NCI-H1105 treated with DMSO at 0.1 percent for 48 hours (cell line): ENCODE data around the gene VWF.

Experiments used
- DNase-seq: peaks from one replicate; lab custom pipeline; 2025; lab: John Stamatoyannopoulos, UW

The VWF gene

DNA sequence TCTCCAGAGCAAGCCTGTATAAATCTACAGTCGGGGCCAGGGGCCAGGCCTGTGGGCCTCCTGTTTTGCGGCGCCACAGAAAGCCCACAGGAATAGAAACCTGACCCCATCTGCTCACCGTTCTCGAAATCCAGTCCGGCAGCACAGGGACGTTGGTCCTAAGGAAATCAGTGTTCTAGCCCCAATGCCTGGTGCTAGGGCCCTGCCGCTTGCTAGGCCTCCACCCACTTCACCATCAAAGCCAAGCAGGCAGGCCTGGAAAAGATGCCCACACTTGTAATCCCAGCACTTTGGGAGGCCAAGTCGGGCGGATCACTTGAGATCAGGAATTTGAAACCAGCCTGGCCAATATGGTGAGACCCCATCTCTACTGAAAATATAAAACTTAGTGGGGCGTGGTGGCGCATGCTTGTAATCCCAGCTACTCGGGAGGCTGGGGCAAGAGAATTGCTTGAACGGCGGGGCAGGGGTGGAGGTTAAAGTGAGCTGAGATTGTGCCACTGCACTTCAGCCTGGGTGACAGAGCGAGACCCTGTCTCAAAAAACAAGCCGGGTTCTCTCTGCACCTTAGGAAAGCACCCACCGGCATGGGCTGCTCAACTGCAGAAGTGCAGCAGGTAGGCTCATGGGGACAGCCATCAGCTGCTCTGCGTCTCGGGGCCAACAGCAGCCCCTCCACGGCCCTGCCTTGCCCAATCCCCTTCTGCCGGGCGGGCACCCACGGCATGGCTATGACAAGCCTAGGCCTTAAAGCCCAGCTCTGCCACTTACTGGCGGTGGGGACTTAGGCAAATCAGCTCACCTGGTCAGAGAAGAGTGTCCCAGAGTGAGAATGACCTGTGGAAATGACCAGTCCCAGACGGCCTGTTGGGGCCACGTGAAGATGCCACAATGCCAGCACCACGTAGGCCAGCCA, 47.4 kb downstream of the VWF start:
- no peak for DNase-seq

DNA sequence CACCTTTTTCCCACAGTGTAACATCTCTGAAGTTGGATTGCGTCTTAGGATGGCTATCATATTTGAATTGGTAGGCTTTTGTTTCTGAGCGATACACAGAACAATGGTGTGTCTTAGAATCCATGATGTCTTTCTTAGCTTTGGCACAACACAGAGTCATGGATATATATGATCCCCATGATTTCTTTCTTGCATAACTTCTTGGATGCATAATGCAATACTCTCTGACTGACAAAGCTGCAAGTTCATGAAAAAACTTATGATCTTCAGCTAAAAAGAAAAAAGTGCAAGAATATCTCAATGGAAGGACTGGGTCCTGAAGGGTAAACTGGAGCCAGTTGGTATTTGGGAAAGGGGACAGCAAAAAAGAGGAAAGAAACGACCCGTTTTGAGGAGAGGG, 48.1 kb downstream of the VWF start:
- no peak for DNase-seq

DNA sequence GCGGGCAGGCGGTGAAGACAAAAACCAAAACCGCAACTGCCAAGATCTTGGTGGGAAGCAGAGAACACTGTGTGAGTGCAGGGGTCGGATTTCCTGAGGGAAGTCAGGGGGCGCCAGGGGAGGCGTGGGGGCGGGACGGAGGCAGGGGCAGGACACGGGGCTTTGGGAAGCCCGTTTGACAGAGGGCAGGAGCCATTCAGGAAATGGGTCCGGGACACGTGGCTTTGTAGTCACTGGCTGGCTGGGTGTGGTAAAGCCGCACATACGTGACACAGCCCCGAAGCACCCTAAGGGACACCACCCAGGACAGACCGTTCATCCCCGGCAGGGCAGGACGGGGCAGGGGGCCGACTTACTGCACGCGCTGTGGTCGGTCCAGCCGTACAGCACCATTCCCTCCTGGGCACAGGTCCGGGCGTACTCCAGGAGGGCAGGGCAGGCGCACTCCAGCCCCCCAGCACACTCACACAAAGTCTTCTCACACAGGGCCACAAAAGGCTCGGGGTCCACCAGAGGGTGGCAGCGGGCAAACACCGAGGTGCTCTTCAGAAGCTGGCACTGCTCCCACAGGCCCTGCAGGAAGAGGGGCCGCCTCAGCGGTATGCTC, 49.4 kb downstream of the VWF start:
- DNase-seq = no peak

DNA sequence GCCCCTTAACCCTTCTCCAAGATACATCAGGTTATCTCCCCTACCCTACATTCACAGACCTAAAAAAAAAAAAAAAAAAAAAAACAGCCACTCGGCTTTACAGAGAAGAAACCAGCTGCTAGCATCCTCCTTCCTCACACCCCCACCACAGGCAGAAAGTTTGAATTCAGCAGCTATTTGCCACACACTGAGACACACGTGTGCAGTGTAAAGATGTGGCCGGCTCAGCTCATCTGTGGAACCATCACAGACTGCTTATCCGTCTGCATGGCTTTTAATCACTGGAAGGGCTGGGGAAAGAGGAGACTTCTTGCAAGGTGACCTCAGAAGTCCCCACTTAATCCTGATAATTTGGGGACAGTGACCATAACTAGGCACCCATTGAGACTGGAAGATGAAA, 50.0 kb downstream of the VWF start:
- DNase-seq = no peak

DNA sequence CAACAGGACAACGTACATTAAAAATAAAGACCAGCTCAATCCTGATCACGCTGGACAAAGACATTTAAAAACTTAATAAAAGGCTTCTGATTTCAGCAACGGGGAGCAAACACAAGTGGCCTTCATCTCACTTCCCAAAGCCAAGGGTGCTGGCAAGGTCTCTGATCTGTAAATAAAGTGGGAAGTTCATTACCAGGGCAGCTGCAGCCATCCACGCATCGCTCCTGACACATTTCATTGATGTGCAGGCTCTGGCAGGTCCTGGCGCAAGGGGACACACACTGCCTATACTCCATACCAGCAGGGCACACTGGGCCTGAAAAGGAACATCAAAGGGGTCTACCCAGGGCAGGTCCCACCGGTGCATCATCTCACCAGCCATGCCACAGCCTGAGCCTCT, 51.0 kb downstream of the VWF start:
- no peak for DNase-seq

DNA sequence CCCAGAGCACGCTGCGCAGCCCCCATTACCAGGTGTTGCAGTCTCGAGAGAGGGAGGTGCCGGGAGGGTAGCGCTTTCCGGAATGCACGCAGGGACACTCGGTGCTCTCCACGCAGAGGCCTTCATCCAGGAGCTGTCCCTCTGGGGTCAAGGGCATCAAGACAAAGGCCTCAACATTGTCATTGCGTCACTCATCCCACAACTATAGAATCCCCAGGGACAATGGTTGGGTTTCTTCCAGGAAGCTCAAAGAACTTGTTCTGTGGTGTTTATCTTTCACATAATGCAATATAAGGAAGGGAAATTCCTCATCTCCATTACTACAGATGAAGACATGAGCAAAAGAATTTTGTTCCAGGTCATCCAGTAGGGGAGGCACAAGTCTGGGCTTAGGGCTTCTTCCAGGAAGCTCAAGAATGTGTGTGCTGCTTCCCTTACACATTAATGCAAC, 52.1 kb downstream of the VWF start:
- no peak for DNase-seq

DNA sequence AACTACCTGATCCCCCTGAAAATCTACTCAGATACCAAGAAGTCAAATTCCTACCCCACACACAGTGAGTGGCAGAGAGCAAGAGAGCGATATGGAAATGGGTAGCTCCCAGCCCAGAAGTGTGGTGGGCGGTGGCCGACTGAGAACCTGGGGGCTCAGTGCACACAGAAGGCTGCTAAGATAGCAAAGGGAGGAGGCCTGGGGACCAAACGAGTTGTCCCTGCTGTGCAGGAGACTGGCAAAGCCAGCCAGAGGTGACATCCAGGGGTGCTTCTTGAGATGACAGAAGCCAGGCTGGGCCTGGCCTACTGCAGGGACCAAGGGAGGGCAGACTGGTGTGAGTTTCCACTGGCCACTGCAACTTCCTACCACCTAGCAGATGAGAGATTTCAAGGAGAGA, 52.9 kb downstream of the VWF start:
- DNase-seq = no peak

DNA sequence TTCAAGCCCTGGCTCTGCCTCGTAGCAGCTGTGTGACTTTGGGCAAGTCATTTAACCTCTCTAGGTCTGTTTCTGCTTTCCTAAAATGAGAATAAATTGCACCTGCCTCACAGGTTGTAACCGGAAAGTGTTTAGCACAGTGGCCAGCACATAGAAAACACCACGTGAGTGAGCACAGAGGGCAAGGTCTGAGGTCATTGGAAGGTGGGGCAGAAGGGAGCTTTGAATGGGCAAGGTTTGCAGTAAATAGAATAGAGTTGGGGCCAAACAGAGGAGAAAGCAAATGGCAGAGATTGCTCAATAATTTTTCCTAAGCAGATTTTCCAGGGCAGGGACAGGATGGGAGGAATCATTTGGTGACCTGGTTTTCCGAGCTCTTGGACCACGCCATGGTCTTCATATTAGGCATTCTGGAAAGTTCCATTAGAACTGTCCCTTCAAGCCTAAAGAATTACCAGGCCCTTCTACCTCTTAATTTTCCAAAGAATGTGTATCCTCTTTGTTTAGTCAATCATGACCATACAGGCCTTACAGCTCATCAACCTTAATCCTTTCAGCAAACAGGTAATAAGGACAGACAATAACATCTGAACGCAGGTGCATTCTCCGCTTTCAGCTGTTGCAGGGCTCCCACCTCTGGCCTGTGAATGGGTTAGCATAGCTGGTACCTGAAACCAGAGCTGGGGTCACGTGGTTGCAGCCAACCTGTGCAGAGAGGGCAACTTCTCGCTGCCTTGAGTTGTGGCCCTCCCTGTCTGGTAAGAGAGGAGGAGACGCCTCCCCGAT, 53.8 kb downstream of the VWF start:
- DNase-seq = no peak

DNA sequence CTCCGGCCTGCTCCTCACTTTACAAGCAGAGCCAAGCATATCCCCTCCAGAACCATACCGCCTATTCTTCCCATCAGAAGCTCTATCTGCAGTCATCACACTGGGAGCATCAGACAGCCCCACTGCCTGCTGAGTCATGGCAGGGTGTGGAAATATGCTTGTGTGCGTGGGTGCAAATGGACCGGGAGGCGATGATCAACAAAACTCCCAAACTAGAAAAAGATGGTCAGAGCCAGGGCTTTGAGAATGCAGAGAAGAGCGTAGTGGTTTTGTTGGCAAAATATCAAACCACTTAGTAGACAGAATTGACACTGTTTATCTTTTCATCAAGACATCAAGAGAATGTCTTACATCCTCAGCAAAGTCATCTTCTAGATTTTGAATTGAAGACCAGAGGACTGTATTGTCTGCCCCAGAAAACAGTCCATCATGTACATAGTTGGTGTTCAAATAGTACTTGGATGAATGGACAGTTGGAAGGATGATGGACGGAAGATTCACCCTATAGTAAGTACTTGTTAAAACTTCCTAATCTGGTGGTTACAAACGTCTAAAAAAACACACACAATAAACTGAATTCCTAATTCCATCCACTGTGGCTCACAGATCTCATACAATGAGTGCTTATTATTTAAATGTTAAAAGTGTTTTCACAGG, 54.9 kb downstream of the VWF start:
- no peak for DNase-seq

DNA sequence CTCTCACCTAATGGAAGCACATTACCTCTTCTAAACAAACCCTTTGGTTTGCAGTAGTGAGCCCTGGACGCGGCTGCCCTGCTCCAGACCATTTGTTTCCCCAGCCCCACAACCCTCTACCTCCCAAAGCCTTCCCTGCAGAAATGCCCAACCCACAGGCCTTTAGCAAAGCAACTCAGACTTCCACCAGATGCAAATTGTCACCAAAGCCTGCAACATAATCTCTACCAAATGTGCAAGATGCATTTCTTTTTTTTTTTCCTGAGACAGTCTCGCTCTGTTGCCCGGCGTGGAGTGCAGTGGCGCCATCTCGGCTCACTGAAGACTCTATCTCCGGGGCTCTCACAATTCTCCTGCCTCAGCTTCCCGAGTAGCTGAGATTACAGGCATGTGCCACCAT, 56.2 kb downstream of the VWF start:
- DNase-seq = no peak

DNA sequence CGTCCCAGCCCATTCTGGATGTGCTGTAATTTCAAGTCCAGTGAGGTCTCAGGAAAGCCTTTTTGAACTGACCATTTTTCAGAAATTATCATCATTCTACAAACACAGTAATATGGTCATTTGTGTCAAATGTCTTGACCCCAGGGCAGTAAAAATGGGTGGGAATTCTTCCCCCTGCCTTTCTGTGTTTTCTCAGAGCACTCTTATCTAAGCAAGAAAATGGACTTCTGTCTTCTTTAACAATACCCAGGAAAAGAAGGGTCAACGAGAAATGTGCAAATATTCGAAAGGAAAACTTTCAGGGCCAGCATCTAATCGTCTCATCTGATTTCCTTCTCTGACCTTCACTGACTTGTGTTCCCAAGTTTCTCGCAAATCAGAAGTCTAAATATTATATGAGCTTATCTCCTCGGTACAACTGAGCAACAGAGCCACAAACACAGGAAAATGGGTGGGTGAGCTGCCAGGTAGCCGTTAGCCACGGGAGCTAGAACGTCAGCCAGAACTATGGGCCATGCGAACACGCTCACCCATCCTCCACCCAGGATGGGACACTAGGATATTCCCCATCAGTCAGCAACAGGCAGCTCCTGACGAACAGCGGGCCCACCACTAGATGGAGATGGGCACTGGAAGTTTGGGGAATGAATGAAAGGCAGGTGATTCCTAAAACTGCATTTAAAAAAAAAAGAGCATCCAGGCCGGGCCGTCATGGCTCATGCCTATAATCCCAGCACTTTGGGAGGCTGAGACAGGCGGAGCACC, 57.1 kb downstream of the VWF start:
- no peak for DNase-seq

DNA sequence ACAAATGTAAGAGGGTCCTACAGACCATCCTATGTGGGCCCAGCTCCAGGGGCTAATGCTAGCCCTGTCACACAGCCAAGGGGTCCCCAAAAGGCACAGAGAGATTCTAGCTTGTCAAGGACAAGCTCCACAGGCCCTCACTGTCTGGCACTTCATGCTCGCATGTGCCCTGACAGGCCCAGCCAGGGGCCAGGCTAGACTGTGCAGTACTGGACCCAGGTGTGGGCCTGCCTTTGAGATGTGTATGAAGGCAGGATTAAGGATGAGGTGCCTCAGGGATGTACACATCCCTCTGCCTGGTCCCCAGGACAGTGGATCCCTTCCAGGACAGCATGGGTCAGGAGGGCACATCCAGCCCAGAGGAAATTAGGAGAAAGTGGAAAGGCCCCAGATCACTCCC, 57.8 kb downstream of the VWF start:
- no peak for DNase-seq

DNA sequence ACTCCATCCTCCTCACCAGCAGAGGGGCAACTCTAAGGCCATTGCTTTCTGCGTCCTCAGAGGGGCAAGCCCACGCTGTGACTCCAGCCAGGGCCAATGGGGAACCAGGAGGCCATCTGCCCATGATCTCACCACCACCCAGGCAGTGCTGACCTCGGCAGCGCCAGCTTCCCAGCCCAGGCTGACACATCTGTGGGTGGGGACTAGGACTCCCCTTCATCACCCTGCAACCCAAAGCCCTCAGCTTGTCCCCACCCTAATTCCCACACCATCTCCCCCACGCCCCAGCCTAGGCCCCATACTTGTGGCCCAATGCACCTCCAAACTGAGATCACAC, 58.6 kb downstream of the VWF start:
- no peak for DNase-seq

DNA sequence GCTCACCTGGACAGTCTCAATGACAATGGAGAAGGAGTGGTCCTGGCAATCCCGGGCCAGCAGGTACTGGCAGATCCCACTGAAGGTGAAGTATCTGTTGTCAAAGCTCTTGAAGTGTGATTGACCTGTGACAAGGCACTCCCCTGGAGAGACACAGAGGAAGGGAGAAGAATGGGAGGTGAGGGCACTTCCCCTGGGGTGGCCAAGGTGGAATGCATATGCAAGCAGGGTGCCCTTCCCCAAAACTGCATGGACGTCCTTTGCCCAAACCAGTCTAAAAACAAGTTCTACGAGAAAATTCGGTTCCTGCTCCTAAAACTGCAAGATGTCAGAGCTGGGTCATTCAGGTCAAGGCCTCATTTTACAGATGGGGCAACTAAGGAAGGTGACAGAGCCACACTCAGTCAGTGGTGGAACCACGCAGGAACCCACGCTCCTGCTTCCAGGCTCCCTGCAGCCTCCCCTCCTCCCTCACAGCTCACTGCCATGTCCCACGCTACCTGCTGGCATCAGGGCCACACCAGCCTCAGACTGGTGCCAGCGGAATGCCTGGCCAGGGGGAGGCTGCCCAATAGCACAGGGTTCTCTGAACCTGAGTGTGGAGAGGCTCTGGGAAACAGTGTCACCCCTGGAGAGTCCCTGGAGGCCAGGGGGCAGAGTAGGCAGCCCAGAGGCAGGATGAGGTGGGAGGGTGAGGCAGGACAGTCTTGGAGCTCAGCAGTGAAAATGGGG, 59.2 kb downstream of the VWF start:
- no peak for DNase-seq

DNA sequence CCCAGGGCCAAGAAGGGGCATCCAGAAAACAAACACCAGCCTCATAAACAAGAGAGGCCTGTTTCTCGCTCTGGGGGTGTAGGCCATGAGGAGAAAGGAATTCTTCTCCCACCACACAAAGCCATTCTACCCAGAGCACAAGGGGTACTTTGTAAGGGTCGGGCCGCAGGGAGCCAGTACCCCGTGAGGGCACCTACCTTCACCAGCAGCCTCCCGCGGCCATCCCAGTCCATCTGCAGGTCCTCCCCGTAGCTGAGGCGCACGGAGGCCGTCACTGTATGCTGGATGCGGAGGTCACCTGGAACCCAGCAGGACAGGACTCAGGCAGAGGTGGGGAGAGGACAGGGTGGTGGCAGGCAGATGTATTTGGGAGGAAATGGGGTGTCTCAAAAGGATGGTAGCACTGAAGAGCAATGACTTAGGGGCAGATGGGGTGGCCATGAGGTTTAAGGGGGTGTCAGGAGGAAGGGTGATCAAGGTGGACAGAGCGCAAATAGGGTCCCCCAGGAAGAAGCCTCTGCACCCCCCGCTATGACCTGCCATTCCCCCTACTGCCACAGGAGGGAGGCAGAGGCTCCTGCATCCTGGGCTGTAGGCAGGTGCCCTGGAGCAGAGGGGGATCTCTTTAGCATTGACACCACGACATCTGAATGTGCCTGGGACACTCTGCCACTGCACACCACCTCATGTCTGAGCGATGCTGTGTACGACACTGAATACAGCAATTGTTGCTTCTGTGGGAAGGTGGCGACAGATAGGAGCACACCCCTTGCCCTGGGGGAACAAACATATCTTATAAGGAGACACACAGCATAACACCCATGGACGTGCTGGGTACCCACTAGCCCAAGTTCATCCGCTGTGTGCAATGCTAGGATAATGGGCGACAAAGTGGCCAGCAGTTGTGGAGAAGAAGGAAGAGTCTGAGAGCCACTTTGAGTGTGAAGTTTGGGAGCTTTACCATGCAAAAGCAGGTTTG, 61.4 kb downstream of the VWF start:
- peak; percentile 44 for DNase-seq

DNA sequence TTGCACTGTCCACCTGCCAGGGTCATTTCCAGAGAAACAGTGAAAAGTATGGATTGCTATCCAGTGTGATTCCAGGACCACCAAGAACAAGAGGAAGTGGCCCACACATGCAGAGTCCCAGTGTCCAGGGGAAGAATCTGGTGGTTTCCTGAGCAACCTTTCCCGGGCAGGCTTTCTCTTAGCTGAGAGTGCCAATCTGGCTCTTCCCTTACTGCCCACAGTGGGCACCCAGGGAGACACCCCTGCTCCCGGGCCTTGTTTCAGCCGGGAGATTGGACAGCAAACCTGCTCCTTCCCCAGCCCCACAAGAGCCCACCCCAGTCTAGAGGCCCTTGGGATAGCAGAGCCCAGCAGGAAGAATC, 62.1 kb downstream of the VWF start:
- no peak for DNase-seq

DNA sequence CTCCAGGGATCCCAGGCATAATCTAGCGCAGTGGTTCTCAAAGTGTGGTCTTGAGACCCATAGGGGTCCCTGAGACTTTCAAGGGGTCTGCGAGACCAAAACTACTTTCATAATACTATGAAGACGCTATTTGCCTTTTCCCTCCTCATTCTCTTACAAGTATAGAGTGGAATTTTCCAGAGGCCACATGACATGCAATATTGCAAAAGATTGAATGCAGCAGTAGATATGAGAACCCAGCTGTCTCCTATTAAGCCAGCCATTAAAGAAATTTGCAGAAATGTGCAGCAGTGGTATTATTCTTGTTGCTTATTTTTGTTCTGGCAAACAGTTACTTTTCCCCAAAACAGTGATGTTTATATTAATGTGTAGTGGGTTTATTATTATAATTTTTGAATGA, 62.8 kb downstream of the VWF start:
- no peak for DNase-seq

DNA sequence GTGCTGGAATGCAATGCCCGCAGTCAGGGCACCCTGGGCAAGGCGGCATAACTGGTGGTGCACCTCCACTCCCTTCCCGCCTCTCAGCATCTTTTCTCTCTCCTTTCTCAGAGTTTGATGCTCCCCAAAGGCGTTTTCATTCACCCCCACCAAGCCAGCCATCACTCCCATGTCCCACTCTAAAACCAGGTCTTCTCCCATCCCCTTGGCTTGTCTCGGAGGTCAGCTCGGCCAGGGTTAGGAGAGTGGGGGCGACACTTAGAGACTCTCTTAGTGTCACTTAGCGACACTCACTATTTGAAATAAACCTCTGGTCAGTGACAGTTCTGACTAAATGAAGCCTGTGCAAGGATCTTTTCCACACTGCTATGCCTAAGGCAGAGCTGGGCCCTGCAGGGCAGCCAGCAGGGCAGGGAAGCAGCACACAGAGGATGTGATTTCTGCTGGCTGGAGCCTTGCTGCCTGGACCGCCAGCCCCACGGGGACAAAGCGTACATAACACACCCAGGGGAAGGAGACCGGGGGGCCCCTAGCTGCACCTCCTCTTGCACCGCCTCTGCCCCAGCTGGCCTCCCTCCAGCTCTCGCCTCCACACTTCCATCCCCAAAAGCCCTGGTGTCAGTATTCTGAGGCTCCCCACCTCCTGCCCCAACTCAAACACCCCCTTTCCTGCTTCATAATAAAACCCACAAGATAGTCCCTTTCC, 64.5 kb downstream of the VWF start:
- no peak for DNase-seq

DNA sequence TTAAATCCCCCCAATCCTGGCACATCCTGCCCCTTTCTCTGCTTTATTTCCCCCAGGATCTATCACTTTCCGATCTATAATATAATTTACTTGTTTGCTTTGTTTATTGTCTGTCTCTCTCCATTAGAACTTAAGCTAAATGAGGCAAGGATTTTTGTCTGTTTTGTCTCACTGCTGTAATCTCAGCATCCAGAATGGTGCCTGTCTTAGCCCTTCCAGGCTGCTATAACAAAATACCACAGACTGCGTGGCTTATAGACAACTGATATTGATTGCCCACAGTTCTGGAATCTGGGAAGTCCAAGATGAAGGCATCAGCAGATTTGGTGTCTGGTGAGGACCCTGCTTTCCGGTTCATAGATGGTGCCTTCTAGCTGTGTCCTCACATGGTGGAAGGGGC, 65.2 kb downstream of the VWF start:
- DNase-seq = no peak
